GM18873 (cell line): ENCODE measurements around the gene PRRC2B.
"Not testable (repeated sequence)": the region's sequence is repeated elsewhere in the genome, so short reads cannot be mapped to it uniquely, and the experiment has no call there.

Experiments used
- ATAC-seq: cut with Tn5 transposase; IDR thresholded peaks from one replicate; pipeline ENCODE4 v1.9.1; 2021; ENCODE audit warnings: mild to moderate bottlenecking, moderate library complexity, moderate number of reproducible peaks; ENCODE audit not compliant: unreplicated experiment, low FRiP score

The PRRC2B gene

DNA sequence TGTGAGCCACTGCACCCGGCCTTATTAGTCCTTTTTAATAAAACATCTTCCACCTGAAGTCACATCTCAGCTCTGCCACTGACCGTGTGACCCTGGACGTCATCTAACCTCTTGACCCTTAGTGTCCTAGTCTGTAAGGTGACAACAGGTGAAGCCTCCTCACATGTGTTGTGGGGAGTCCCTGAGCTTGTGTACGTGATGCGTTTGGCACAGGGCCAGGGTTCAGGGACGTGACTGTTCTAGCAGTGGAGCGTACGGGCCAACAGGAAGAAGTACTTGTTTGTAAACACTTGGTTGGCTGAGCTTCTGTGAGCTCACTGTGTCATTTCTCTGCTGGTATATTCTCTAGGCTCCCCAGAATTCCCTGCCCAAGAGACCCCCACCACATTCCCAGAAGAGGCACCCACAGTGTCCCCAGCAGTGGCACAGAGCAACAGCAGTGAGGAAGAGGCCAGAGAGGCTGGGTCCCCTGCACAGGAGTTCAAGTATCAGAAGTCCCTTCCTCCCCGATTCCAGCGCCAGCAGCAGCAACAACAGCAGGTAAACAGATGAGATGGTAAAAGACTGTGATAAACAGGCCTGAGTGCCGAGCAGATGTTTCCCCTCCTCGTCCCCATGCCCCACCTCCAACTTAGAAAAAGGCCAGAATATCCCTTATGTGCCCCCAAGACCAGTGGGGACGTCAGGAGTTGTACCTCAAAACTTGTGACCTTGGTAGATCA, 73.5 kb downstream of the PRRC2B start:
- ATAC-seq = no peak

DNA sequence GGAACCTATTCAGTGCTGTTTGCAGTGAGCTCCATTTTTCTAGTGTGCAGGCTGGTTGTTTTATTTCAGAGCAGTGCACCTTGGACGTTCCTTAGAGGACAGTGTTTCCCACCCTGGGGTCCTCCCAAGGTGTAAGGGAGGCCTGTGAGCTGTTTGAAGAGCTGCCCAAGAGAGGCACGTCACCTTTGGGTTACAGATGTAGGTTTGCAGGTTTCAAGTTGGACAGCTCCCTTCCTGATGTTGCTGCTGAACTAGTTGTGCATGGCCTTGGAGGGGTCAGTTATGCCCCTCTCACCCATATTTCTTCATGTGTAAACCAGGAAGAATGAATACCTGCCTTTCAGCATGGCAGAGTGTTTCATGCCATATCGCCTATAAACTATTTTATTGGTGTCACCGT, 74.1 kb downstream of the PRRC2B start:
- no peak for ATAC-seq

DNA sequence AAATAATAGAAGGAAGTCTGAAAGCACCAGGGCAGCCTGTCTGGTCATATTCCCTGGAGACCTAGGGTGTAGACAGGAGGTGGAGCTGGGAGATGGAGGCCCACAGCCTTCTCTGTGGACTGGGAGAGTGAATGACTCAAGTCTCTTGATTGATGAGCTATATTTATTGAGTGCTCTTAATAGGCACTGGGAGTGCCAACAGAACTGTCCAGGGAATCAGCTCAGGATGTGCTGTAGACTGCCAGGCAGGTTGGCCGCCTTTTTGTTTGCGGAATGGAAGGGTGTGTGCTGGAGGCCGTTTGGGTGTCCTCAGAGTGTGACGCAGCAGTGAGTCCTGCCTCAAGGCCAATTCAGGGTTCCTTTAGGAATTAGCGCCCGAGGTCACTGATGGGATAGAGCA, 75.5 kb downstream of the PRRC2B start:
- no peak for ATAC-seq

DNA sequence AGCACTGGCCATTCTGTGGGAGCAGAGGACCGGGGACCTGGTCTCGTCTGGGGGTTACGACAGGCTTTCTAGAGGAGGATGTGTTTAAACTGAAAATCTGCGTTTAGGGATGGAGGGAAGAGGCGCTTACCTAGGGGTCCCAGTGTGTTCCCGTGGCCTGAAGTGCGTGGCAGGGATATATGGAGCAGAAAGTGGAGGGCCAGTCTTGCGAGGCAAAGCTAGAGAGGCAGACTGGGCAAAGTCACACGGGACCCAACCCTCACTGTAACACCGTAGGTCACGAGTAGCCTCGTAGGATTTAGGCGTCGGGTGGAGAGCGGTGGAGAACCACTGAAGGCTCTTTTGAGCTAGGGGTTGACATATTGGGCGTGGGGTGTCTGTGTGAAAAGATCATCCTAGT, 76.1 kb downstream of the PRRC2B start:
- no peak for ATAC-seq

DNA sequence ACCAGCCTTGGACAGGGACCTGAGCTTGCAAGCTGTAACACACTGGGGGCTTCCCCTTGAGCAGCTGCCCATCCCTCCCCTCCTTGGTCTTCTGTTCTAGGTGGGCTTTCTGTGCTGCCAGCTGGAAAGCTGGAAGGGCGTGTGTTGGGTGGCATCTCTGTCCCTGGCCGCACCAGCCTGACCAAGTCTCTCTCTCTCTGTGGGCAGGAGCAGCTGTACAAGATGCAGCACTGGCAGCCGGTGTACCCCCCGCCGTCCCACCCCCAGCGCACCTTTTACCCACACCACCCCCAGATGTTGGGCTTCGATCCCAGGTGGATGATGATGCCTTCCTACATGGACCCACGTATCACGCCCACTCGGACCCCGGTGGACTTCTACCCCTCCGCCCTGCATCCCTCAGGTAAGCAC, 76.7 kb downstream of the PRRC2B start:
- ATAC-seq = no peak

DNA sequence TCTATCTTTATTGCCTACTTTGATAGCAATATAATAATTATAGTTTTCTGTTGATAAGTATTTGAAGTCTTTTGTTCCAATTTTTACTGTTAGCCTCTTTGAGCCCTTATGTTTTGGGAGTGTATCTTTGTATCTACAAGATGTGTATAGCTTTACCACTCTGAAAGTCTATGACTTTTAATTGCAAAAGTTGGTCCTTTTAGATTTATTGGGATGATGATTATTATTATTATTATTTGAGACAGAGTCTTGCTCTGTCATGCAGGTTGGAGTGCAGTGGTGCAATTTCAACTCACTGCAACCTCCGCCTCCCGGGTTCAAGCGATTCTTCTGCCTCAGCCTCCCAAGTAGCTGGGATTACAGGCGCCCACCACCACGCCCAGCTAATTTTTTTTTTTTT, 78.2 kb downstream of the PRRC2B start:
- not testable (repeated sequence) for ATAC-seq

DNA sequence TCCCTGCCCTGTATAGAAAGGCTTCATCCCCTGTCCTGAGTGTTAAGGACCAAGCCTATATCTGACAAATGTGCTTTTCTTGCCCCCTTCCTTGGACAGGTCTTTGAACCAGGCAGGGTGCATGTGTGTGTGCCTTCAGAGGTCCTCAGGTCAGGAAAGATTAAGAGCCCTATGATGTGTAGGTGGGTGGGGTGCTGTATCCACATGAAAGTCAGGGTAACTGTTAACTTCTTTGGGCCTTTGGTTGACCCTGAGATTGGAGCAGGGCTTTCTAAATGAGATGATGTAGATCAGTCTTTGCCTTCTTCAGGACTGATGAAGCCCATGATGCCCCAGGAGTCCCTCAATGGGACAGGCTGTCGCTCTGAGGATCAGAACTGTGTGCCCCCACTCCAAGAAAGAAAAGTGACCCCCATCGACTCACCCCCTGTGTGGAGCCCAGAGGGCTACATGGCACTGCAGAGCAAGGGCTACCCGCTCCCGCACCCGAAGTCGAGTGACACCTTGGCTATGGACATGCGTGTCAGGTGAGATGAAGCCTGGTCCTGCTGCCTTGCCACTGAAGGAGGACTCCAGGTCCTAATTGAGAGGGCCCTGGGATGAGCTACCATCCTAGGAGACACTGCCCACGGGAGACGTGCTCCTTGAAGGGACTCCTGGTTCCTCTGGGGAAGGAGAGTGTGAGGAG, 79.5 kb downstream of the PRRC2B start:
- ATAC-seq = no peak

DNA sequence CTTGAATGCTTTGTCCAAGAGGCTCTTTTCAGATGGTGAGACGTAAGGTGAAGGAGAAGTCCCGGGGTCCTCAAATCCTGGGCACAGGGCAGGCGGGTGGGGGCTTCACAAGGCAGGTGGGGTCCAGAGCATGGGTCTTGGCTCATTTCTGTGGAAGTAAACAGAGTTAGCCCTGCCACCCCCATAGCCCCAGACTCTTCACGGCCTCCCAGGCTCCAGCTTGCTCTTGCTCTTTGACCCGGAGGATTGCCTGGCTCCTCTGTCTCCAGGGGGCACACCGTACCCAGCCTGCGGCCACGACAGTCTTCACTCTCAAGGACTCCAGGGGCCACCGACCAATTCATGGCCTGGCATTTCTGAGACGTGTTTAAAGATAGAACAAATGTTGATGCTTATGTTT, 80.0 kb downstream of the PRRC2B start:
- no peak for ATAC-seq

DNA sequence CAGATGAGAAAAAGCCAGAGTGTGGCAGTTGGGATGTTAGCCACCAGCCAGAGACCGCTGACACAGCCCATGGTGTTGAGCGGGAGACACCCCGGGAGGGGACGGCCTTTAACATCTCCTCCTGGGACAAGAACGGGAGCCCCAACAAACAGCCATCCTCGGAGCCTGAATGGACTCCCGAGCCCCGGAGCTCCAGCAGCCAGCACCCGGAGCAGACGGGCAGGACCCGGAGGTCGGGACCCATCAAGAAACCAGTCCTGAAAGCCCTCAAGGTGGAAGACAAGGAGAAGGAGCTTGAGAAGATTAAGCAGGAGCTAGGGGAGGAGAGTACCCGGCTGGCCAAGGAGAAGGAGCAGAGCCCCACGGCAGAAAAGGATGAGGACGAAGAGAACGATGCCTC, 80.8 kb downstream of the PRRC2B start:
- no peak for ATAC-seq

- no peak for ATAC-seq
Measured at GRCh38 chr9:131475111-131475955, 81.4 kb downstream of the PRRC2B start.

GRCh38 chr9:131475956-131476776, 82.3 kb downstream of the PRRC2B start:
- ATAC-seq = no peak

GRCh38 chr9:131476777-131477345, 83.0 kb downstream of the PRRC2B start:
- ATAC-seq = no peak

GRCh38 chr9:131477367-131477766, 83.5 kb downstream of the PRRC2B start:
- ATAC-seq = no peak

DNA sequence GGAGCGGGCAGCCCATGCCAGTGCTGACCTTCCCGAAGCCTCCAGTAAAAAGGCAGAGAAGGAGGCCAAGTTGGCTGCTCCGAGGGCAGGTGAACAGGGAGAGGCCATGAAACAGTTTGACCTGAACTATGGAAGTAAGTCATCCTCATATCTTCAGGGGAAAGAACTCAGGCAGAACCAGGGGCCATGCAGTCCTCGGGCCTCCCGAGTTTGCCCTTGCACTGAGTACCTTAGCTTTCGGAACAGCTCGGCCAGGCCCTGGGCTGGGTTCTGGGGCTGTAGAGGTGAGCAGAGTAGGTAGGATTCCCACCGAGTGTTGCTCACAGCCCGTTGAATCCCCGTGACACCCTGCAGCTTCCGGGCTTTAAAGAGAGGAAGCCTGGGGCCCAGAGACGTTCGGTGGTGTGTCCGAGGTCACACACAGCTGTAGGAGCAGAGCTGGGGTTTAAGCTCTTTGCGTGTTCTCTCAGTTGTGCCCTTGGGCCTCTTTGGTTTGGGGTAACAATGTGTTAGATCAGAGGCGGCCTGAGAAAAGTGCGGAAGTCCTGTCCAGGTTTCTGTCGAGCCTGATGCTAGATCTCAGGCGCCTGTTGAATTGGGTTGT, 84.0 kb downstream of the PRRC2B start:
- no peak for ATAC-seq

DNA sequence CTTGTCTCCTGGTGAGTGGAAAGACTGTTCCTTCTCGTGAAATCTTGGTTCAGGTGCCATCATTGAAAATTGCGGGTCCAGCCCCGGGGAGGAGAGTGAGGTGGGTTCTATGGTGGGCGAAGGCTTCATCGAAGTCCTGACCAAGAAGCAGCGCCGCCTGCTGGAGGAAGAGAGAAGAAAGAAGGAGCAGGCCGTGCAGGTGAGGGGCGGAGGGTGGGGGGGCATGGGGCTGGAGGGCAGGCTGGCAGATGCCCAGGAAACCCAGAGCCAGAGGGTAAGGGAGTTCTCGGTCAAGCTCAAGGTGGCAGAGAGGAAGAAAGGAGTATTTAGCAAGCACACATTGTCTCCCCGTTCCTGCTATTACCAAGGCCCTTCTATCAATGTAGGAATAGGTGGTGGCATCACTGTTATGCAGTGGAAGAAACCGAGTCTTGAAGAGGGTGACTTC, 84.6 kb downstream of the PRRC2B start:
- ATAC-seq = no peak

- no peak for ATAC-seq
Measured at GRCh38 chr9:131478911-131479310, 85.0 kb downstream of the PRRC2B start.

DNA sequence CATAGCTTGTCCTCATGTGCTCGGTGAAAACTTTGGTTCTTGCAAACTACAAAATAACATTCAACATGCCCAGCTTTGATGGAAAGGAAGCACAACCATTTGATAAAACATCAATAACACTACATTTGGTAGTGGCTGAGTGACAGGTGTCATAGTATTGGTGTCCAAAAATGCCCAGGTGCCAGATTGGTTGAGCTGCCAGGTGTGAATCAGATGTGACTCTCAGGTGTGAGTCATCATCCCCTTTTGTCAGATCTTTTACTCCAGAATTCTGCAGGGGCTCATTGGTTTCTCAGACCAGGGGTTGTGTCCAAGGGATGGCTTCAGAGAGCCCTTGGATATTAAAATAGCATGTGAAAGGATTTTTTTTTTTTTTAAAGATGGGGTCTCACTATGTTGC, 86.4 kb downstream of the PRRC2B start:
- ATAC-seq = no peak

DNA sequence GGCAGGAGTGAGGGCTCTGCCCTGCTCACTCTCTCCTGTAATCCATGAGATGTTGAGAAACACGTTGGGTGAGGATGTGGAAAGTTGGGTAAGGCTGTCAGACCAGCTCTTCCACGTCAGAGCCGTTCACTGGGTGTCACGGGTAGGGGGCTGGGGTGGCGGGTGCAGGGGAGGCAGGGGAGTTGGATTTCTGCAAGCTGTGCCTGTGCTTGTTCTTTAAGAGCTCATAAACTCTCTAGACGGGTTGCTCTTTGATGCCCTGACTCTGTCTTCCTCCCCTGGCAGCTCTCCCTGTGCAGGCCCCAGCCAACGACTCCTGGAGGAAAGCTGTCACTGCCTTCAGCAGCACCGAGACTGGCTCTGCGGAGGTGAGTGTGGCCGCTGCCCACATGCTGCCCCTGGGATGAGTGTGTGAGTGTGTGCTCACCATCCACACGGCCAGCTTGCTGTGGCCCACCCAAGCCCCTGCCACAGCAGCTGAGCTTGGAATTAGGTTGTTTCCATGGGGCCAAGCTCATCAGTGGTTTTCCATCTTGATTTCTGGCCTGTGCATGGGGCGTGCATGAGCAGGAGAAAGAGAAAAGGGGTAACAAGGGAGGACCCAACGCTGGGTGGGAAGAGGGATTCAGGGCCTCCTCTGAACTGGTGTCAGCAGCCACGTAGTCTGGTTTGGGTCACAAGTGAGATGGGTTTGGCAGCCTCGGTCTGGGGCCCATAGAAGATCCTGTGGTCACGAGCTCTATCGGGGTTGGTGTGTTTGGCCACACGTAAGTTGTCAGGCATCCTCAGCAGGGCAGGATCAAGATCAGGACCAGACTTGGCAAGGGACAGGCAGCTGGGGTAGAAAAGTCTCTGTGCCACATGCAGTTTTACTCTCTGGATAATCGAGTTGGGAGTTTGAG, 87.8 kb downstream of the PRRC2B start:
- no peak for ATAC-seq
